SU-DHL-6 (cell line): ENCODE measurements around the gene RAVER2.

ENCODE experiments used
- CTCF ChIP-seq: fragments of 200-600 bp; sonication (generic); IDR thresholded peaks from one replicate; pipeline ENCODE4 v1.5.1; 2017; ENCODE audit warnings: antibody characterized with exemption, mild to moderate bottlenecking, low read length, moderate library complexity; ENCODE audit not compliant: insufficient read depth, poor library complexity, severe bottlenecking
- EZH2phosphoT487 ChIP-seq: fragments of 200-600 bp; sonication (generic), shearing (Covaris generic); conservative IDR thresholded peaks from 2 replicates; pipeline ENCODE4 v1.6.1; 2018; ENCODE audit warnings: mild to moderate bottlenecking, antibody characterized with exemption, low read length, moderate library complexity, mixed read lengths

- TF ChIP-seq CTCF (no peak), EZH2phosphoT487 (no peak)
Measured at GRCh38 chr1:64701071-64701470, 43.8 kb upstream of the RAVER2 start.
